Retina (tissue), 1 donor: ENCODE data around the gene CAMTA1.

Experiments used
- DNase-seq: peaks from one replicate; pipeline ENCODE4 v3.0.0-alpha.2; 2016

Gene CAMTA1

GRCh38 chr1:7578206-7578605, 793.0 kb downstream of the CAMTA1 start:
- DNase-seq, result no peak

- DNase-seq, result no peak
These were observed 793.8 kb downstream of the CAMTA1 start for GRCh38 chr1:7579016-7579415.

GRCh38 chr1:7579831-7580804, 794.9 kb downstream of the CAMTA1 start:
- no peak for DNase-seq

GRCh38 chr1:7580923-7581753, 795.9 kb downstream of the CAMTA1 start:
- DNase-seq, result no peak

GRCh38 chr1:7581754-7582459, 796.7 kb downstream of the CAMTA1 start:
- DNase-seq, result no peak

GRCh38 chr1:7582460-7582972, 797.3 kb downstream of the CAMTA1 start:
- no peak for DNase-seq

- DNase-seq, result no peak
These were observed 798.2 kb downstream of the CAMTA1 start for GRCh38 chr1:7583291-7584096.

- DNase-seq, result no peak
These were observed 798.9 kb downstream of the CAMTA1 start for GRCh38 chr1:7584157-7584556.

- DNase-seq, result no peak
These were observed 799.4 kb downstream of the CAMTA1 start for GRCh38 chr1:7584643-7585042.

- no peak for DNase-seq
These were observed 800.1 kb downstream of the CAMTA1 start for GRCh38 chr1:7585216-7585907.

GRCh38 chr1:7586031-7586941, 801.0 kb downstream of the CAMTA1 start:
- no peak for DNase-seq

- no peak for DNase-seq
These were observed 802.0 kb downstream of the CAMTA1 start for GRCh38 chr1:7587108-7587772.

- DNase-seq, result no peak
These were observed 802.7 kb downstream of the CAMTA1 start for GRCh38 chr1:7587773-7588456.

- DNase-seq, result no peak
These were observed 803.2 kb downstream of the CAMTA1 start for GRCh38 chr1:7588457-7588827.

GRCh38 chr1:7589080-7589735, 804.0 kb downstream of the CAMTA1 start:
- no peak for DNase-seq

- DNase-seq, result no peak
These were observed 804.6 kb downstream of the CAMTA1 start for GRCh38 chr1:7589774-7590425.

- DNase-seq, result no peak
These were observed 805.2 kb downstream of the CAMTA1 start for GRCh38 chr1:7590426-7590790.

- DNase-seq, result no peak
These were observed 806.3 kb downstream of the CAMTA1 start for GRCh38 chr1:7591565-7591964.
